Choroid plexus epithelial cell (primary cell): ENCODE results near the gene GNPDA1.

Experiments
- DNase-seq: peaks from one replicate; pipeline ENCODE4 v3.0.0-alpha.2; 2010; ENCODE audit warnings: low read depth
- H3K4me3 ChIP-seq: 2 replicates; pipeline ENCODE4 v1.5.1; 2011; ENCODE audit warnings: low read depth, mild to moderate bottlenecking, control low read depth, low read length, moderate library complexity
- TF ChIP-seq, protein P1 (sequence below): conservative IDR thresholded peaks from 2 replicates; pipeline ENCODE4 v1.5.1; 2011; ENCODE audit warnings: low read depth, mild to moderate bottlenecking, control low read depth, inconsistent platforms, low read length, moderate library complexity

The GNPDA1 gene

DNA sequence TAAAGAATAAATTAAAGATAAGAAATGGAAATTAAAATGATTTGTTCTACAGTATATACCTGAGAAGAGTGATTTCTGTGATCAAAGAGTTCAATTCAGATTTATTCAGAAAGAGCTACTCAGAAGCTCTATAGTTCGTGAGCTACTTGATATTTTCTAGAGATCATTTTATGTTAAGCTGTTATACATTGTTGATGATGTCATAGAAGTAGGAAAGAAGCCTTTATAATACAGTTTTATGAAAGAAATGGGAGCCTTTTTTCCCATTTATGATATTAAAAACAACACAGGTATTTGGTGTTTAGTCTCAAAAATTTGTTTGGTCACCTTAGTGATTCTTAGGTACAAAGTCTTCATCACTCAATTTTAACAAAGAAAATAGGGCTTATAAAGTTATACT is 23.1 kb downstream of the GNPDA1 start:
- TF ChIP-seq, protein P1, sequence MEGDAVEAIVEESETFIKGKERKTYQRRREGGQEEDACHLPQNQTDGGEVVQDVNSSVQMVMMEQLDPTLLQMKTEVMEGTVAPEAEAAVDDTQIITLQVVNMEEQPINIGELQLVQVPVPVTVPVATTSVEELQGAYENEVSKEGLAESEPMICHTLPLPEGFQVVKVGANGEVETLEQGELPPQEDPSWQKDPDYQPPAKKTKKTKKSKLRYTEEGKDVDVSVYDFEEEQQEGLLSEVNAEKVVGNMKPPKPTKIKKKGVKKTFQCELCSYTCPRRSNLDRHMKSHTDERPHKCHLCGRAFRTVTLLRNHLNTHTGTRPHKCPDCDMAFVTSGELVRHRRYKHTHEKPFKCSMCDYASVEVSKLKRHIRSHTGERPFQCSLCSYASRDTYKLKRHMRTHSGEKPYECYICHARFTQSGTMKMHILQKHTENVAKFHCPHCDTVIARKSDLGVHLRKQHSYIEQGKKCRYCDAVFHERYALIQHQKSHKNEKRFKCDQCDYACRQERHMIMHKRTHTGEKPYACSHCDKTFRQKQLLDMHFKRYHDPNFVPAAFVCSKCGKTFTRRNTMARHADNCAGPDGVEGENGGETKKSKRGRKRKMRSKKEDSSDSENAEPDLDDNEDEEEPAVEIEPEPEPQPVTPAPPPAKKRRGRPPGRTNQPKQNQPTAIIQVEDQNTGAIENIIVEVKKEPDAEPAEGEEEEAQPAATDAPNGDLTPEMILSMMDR: no peak
- H3K4me3 ChIP-seq: no peak overlapping the region
- no peak for DNase-seq

- peak; percentile 16 for DNase-seq
- TF ChIP-seq, protein P1: no peak
- H3K4me3 ChIP-seq: no peak overlapping the region
These were observed 26.8 kb downstream of the GNPDA1 start for GRCh38 chr5:141986072-141986471.

- no peak for DNase-seq
- TF ChIP-seq, protein P1: no peak
- H3K4me3 ChIP-seq: no peak overlapping the region
These were observed 30.2 kb downstream of the GNPDA1 start for GRCh38 chr5:141982626-141983025.

GRCh38 chr5:141978389-141978788 is 34.4 kb downstream of the GNPDA1 start:
- H3K4me3 ChIP-seq: no peak overlapping the region
- no peak for DNase-seq
- TF ChIP-seq, protein P1: no peak

- no peak for DNase-seq
- H3K4me3 ChIP-seq: no peak overlapping the region
- TF ChIP-seq, protein P1: no peak
These were observed 36.7 kb downstream of the GNPDA1 start for GRCh38 chr5:141976176-141976575.

- no peak overlapping the region for H3K4me3 ChIP-seq
- peak; percentile 72 for DNase-seq
- TF ChIP-seq, protein P1: no peak
These were observed 38.8 kb downstream of the GNPDA1 start for GRCh38 chr5:141973871-141974595.
